Skeletal muscle satellite cell (primary cell): Measurements from ENCODE around the gene SLF2. TPM values are rescaled to one million over a fixed set of nuclear protein-coding genes. Genes with fewer than 3 reads are reported as not detected.
A peak's percentile ranks its signal among the peaks of the same experiment; 100 is the strongest.

Experiments
- H3K27me3 ChIP-seq: 2 replicates; pipeline ENCODE4 v1.7.0; 2013; ENCODE audit warnings: low read length; ENCODE audit not compliant: control insufficient read depth, insufficient read depth
- H3K36me3 ChIP-seq: 2 replicates; pipeline ENCODE4 v1.7.0; 2013; ENCODE audit warnings: mild to moderate bottlenecking, control low read depth, low read length; ENCODE audit not compliant: insufficient read depth
- H3K4me1 ChIP-seq: 2 replicates; pipeline ENCODE4 v1.7.0; 2013; ENCODE audit warnings: low read length; ENCODE audit not compliant: control insufficient read depth, insufficient read depth
- H3K4me2 ChIP-seq: 2 replicates; pipeline ENCODE4 v1.7.0; 2013; ENCODE audit warnings: mild to moderate bottlenecking, low read length
- H3K4me3 ChIP-seq: 2 replicates; pipeline ENCODE4 v1.7.0; 2013; ENCODE audit warnings: low read length
- H3K9ac ChIP-seq: 2 replicates; pipeline ENCODE4 v1.7.0; 2013; ENCODE audit warnings: mild to moderate bottlenecking, low read depth, low read length, moderate library complexity
- H3K9me3 ChIP-seq: replicated peaks from 2 replicates; pipeline ENCODE4 v1.7.0; 2013; ENCODE audit warnings: mild to moderate bottlenecking, control low read depth, low read length
- small RNA-seq: library from RNA; depleted of rRNA; stranded (forward); fragments of <200 nt; gene quantifications from one replicate; pipeline ENCODE3, GENCODE V24; 2012

Gene SLF2

GRCh38 chr10:101012525-101013364 is 100.0 kb downstream of the SLF2 start:
- Histone ChIP-seq H3K4me2 (peak overlapping the region; percentile 65), H3K4me3 (no peak overlapping the region), H3K27me3 (no peaks in the 10 kb centered on the region), H3K36me3 (peaks cover 2% of the 10 kb centered on the region), H3K9ac (no peak overlapping the region), H3K4me1 (peaks cover 37% of the 10 kb centered on the region), H3K9me3 (no peaks in the 10 kb centered on the region)

DNA sequence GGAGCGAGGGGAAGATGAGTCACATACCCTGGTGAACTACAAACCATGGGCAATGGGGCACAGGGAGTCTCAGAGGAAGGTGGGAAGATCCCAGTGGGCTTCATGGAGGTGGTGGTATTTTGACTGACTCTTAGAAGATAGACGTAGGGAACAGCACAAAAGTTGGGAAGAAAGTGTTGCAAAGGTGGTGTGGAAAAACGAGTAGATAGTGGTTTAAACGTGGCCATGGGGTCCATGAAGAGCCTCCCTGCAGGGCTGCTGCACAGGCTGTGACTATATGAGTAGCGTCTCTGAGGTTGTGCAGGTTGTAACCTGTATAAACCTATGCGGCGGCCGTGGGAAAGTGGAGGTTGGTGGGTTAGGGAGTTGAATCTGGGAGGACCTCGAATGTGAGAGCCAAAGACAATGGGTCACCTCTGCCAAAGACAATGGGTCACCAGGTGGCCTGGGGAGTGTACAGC is 100.6 kb downstream of the SLF2 start:
- no peak overlapping the region for H3K4me3 ChIP-seq
- peak overlapping the region; percentile 65 for H3K4me2 ChIP-seq
- no peak overlapping the region for H3K9ac ChIP-seq
- no peaks in the 10 kb centered on the region for H3K27me3 ChIP-seq
- peaks cover 32% of the 10 kb centered on the region for H3K4me1 ChIP-seq
- H3K36me3 ChIP-seq, result no peaks in the 10 kb centered on the region
- H3K9me3 ChIP-seq, result no peaks in the 10 kb centered on the region

- Histone ChIP-seq H3K4me2 (peak overlapping the region; percentile 28), H3K4me1 (peaks cover 35% of the 10 kb centered on the region), H3K36me3 (no peaks in the 10 kb centered on the region), H3K9me3 (no peaks in the 10 kb centered on the region), H3K27me3 (no peaks in the 10 kb centered on the region), H3K9ac (no peak overlapping the region), H3K4me3 (no peak overlapping the region)
Measured at GRCh38 chr10:101014230-101014884, 101.6 kb downstream of the SLF2 start.

Small RNAs within 50 kb of the gene (small RNA-seq; reads per million reads assigned to genes)
- not detected for gene MIR608
- gene RF00019, result not detected
